ENCODE data around the gene STAP2.

Gene STAP2

GRCh38 chr19:4370418-4371041 lies 31.9 kb upstream of the STAP2 start:
- DNase-seq (ENCODE audit: low spot score), result no peak

DNA sequence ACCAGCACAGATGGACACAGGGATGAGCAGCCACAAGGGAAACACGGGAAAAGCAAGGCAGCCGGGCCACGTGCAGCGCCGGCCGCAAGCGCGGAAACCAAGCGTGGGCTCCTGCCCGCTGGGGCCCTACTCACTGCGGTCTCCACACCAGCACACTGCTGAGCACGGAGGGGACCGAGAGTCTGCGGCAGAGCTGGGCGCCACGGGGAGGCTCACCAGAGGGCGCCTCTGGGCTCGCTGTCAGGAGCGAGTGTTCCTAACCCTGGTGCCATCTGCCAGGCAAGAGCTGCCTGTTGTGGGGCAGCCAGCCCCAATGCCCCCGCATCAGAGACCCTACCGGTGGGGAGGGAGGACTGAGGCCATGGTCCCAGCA lies 31.2 kb upstream of the STAP2 start:
- peak; percentile 63 for DNase-seq (ENCODE audit: low spot score)

DNA sequence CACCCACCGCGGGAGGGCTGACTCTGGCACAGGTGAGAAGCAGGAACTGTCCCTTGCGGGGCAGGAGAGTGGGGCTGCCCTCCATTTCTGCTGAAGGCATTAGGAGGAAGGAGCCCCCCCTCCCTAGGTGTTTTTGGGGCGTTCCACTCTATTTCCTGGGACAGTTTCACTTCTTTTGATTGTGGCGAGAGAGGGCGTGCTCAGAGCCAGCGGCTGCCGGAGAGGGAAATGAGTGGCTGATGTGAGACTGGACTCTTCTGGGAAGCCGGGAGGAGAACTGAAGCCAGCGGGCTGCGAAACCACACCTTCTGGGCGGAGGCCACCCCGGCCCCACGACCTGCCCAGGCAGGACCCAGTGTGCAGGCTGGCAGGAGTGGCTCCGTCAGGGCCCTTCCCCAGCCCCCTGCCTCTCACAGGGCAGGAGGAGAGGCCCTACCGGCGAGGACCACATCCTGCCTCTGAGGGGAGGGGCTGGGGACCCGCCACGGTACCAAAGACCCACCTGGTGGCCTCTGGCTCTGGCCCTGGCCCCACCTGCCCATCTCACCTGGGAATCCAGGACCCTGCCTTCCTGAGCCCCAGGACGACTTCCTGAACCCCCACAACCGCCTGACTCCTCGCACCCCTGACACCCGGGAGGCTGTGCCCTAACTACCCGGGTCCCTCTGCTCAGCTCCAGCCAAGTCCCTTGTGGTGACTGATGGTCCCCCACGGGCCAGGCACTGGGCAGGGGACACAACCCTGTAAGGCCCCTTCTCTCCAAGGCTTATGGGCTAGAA lies 30.7 kb upstream of the STAP2 start:
- DNase-seq (ENCODE audit: low spot score), result peak; percentile 55

DNA sequence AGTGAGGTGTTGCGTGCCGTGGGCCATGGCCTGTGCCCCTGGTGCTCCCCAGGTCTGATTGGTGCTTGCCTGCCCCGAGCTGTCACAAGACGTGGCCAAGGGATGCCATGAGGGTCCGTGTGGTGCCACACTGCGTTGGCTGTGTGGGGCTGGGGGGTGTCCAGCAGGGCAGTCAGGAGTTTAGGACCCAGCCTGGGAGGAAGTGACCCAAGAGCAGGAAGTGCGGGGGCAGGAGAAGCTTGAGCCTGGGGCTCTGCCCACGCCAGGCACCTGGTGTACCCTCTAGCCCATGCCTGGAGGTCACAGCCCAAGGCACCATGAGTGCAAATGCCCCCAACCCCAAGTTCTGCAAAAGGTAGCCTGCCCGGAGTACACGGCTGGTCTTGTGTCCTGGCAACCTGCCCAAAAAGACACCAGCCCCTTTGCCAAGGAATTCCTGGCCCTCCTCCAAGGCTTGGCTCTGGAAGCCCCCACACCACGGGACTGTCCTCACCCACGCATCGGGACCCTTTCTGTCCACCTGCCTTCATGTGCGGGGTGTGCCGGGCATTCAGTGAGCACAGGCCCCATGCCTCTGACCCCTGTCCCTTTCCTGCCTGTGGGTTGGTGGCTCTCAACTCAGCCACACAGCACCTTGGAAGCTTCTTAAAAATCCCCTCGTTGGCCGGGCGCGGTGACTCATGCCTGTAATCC lies 29.6 kb upstream of the STAP2 start:
- no peak for DNase-seq (ENCODE audit: low spot score)

DNA sequence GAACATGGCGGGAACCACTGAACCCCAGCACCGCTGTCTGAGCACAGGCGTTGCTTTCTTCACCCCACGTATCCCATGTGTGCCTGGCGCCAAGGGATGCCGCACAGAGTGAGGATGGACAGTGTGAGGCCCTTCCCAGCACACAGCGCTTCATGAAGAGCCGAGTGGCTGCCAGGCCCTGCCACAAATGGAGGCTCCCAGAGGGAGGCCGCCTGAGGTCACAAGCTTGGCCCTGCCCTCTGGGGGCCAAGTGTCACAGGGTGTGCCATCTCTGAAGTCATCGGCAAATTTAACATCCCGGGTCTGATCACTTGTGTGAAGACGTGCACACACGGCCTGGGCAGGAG lies 29.1 kb upstream of the STAP2 start:
- DNase-seq (ENCODE audit: low spot score), result no peak

DNA sequence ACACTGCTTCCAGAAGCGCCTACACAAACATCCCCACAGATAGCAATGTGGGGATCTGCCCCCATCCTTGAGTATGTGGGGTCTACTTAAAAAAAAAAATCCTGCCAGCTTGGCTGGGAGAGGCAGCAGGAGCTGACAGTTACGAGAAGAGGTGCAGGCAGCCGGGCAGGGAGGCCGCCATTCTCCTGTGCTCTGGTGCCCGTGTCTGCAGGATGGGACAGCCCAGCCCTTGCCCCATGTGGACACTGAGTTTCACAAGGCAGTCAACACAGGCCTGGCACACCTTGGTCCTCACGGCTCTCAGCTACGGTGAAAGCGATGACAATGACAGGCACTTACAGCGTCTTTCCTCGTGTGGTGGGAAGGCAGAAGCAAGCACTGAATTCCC lies 28.7 kb upstream of the STAP2 start:
- no peak for DNase-seq (ENCODE audit: low spot score)

- no peak for DNase-seq (ENCODE audit: low spot score)
Observed at GRCh38 chr19:4366666-4367335, 28.2 kb upstream of the STAP2 start.

GRCh38 chr19:4365791-4366665 lies 27.4 kb upstream of the STAP2 start:
- DNase-seq (ENCODE audit: low spot score), result no peak

- no peak for DNase-seq (ENCODE audit: low spot score)
Observed at GRCh38 chr19:4365341-4365740, 26.7 kb upstream of the STAP2 start.

GRCh38 chr19:4363571-4364304 lies 25.1 kb upstream of the STAP2 start:
- DNase-seq (ENCODE audit: low spot score), result no peak

- DNase-seq (ENCODE audit: low spot score), result peak; percentile 59
Observed at GRCh38 chr19:4362831-4363545, 24.4 kb upstream of the STAP2 start.

GRCh38 chr19:4362101-4362828 lies 23.6 kb upstream of the STAP2 start:
- DNase-seq (ENCODE audit: low spot score), result no peak

GRCh38 chr19:4361152-4362046 lies 22.8 kb upstream of the STAP2 start:
- peak; percentile 75 for DNase-seq (ENCODE audit: low spot score)

DNA sequence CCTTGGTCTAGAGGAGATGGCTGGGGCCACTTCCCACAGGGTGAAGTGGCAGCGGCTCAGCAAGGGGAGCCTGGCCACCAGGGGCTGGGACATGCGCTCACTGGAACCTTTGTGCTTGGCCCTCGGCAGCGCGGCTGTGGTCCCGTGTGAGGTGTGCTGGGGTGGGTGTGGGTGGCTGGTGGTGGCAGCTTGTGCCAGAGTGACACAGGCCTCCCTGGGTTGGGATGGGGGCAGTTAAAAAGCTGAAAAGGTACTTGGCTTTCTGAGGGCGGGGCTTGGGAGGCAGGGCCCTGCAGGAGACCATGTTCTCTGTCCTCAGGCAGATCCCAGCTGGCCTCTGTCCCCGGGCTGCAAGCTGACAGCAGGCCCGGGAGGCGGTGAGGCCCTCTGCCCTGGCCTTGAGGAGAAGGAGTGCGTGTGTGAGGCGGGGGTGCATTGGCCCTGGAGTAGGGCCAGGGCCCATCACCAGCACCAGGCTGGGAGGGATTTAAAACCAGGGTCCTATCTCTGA lies 22.1 kb upstream of the STAP2 start:
- DNase-seq (ENCODE audit: low spot score), result no peak

GRCh38 chr19:4360081-4360569 lies 21.5 kb upstream of the STAP2 start:
- DNase-seq (ENCODE audit: low spot score), result no peak

- no peak for DNase-seq (ENCODE audit: low spot score)
Observed at GRCh38 chr19:4359627-4360000, 21.0 kb upstream of the STAP2 start.

GRCh38 chr19:4358709-4359626 lies 20.3 kb upstream of the STAP2 start:
- peak; percentile 18 for DNase-seq (ENCODE audit: low spot score)
